C4-2B (cell line): ENCODE results near the gene USP16.

Experiments
- CTCF ChIP-seq: fragments of 450-650 bp; conservative IDR thresholded peaks from 2 replicates; pipeline ENCODE4 v1.5.1; 2017; ENCODE audit warnings: mild to moderate bottlenecking
- ZFX ChIP-seq: fragments of 450-650 bp; IDR thresholded peaks from 2 replicates; pipeline ENCODE4 v1.6.1; 2017

GRCh38 chr21:29064850-29065481 lies 40.5 kb downstream of the USP16 start:
- TF ChIP-seq CTCF (no peak), ZFX (no peak)
